GM23248 (cell line): ENCODE data around the gene PYY.

ENCODE experiments used
- EZH2 ChIP-seq: fragments of 200-600 bp; sonication (generic); IDR thresholded peaks from 2 replicates; pipeline ENCODE4 v1.6.1; 2018; ENCODE audit warnings: antibody characterized with exemption, mild to moderate bottlenecking; ENCODE audit not compliant: insufficient read depth, poor library complexity, severe bottlenecking
- EZH2phosphoT487 ChIP-seq: fragments of 200-600 bp; sonication (generic); IDR thresholded peaks from 2 replicates; pipeline ENCODE4 v1.6.1; 2018; ENCODE audit warnings: antibody characterized with exemption, moderate library complexity, mild to moderate bottlenecking, low read depth; ENCODE audit not compliant: insufficient read depth

DNA sequence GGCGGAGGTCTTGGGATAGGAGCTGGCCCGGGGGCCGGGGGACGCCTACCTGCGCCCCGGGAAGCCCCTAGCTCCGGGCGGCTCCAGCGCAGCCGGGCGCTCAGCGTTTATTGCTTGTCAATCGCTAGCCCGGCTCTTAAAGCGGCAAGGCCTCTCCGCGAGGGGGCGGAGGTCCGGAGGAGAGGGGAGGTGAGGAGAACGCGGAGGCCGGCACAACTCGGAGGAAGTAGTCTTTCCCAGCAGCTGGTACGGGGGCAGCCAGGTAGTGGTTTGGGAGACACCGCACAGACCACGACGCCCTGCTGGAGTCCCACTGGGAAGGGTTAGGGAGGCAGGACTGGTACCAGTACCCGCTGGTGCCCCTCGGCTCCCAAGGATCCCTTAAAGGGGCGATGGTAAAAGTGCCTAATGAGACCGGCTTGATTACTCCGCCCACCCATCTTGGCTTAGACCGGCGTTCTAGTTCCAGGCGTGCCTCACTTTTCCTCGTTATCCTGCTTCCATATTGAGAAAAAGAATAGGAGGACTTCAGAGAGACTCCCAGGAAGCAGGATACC lies 46.2 kb downstream of the PYY start, which contains the start of gene MPP2:
- TF ChIP-seq EZH2 (no peak), EZH2phosphoT487 (no peak)
